GM21529 (cell line): Measurements from ENCODE around the gene HPS6.
A peak's percentile ranks its signal among the peaks of the same experiment; 100 is the strongest.
"Not testable (repeated sequence)": the region's sequence is repeated elsewhere in the genome, so short reads cannot be mapped to it uniquely, and the experiment has no call there.

Source experiments
- ATAC-seq: cut with Tn5 transposase; IDR thresholded peaks from one replicate; pipeline ENCODE4 v1.9.1; 2021; ENCODE audit not compliant: unreplicated experiment

Gene HPS6

GRCh38 chr10:102064868-102065560 is at the start of gene HPS6:
Gene HPS6, plus strand, starts transcription at chr10:102065349. Its CDS starts 126 bp downstream, at chr10:102065475.
- peak; percentile 98 for ATAC-seq

- no peak for ATAC-seq
Observed at GRCh38 chr10:102016416-102016815, 48.7 kb upstream of the HPS6 start.

- no peak for ATAC-seq
Observed at GRCh38 chr10:102017295-102017694, 47.9 kb upstream of the HPS6 start.

GRCh38 chr10:102020938-102021337 is 44.2 kb upstream of the HPS6 start:
- no peak for ATAC-seq

DNA sequence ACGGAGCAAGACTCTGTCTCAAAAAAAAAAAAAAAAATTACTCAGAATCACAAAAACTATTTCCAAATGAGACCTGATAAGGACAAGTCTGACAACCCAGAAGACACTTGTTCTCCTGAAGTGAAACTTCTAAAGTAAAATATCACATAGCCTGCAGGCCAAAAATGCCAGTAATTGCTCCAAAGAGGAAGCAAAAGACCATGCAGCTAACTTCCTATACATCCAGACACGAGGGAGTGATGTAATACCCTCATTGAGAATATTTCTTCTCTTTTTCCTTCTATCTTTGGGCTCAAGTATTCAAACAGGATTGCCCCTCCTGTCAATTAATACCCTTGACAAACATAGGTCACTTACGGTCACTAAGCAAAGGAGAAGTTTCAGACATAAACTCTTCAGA is 40.4 kb upstream of the HPS6 start:
- no peak for ATAC-seq

- ATAC-seq, result no peak
Observed at GRCh38 chr10:102027261-102027660, 37.9 kb upstream of the HPS6 start.

DNA sequence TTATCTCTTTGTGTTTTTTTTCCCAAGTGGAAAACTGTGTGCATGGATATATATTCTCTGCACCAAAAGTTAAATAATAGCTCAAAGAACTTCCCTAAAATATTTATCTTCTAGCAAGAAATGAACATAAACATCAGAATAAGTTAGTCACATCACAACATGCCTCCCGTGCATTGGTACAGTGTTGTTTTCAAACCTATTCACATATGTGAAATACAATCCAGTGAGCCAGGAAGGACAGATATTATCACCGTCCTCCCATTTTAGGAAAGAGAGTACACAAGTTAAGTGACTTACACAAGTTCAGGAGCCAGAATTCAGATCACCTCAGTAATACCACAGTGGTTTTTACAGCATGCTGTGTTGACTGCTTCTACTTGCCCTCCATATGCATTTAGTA is 31.4 kb upstream of the HPS6 start:
- ATAC-seq, result no peak

GRCh38 chr10:102035807-102036206 is 29.3 kb upstream of the HPS6 start:
- not testable (repeated sequence) for ATAC-seq

DNA sequence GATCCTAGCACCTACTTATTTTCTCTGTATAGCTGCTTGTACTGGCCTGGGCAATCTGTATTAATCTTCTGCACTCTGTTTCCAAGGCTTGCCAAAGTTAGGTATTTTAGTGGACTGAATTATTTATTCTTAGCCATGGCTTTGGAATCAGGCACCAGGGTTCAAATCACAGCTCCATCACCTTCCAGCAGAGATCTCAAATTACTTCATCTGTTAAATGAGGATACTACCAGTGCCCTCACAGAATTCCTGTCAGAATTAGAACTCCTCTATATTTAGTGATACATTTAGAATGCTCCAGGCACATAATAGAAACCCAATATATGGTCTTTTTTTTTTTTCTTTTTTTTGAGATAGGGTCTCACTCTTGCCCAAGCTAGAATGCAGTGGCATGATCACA is 26.7 kb upstream of the HPS6 start:
- ATAC-seq, result no peak

DNA sequence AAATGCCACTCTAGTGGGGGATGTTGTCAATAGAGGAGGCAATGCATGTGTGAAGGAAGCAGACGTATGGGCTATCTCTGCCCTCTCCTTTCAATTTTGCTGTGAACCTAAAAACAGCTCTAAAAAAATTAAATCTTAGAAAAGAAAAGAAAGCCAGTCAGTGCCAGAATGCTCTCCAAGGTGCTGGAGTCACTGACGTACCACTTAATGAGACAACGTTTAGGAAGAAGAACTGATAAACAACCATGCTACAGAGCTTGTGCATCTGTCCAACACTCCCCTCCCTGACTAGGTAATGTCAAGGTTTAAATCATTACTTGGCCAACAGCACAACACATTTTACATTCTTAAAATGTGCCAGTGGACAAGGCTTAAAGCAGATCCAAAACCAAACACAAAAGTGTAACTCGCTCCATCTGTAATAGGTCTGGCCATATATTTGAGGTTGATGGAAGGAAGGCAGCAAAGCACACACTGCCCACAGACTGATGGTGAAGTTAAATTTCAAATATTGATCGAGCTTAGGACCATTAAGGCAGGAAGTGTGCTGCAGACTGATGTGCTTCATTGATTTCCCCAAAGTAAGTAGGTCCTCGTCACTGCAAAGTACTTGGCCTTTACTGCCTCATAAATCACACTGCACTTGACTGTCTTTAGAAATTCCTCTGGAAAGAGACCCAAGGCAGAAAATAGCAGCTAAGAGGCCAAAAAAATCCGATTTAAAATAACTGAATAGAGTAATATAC is 24.7 kb upstream of the HPS6 start:
- no peak for ATAC-seq

DNA sequence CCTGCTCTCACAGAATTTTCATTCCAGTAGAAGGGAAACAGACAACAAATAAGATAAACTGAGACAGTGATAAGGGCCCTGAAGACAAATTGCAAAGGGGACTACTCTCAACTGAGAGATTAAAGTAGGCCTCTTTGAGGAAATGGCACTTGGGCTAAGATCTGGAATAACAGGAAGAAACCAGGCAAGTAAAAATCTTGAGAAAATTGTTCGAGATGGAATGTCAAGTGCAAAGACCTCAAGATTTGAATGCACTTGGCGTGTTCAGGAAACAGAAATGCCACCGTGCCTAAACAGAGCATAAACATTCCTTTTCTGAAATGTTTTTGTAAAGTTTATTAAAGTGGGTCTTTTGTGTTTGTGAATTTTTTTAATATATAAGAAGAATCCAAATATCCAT is 19.9 kb upstream of the HPS6 start:
- ATAC-seq, result no peak

DNA sequence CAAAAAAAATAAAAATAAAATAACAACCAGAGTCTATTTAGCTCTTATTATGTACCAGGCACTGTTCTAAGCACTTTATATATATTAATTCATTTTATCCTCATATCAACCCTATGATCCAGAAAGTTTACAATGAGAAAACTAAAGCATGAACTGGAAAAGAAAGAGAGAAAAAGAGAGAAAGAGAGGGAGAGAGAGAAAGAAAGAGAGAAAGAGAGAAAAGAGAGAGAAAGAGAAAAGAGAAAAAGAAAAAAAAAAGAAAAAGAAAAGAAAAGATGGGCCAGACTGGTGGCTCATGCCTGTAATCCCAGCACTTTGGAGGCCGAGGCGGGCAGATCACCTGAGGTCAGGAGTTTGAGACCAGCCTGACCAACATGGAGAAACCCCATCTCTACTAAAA is 19.1 kb upstream of the HPS6 start:
- ATAC-seq, result no peak

DNA sequence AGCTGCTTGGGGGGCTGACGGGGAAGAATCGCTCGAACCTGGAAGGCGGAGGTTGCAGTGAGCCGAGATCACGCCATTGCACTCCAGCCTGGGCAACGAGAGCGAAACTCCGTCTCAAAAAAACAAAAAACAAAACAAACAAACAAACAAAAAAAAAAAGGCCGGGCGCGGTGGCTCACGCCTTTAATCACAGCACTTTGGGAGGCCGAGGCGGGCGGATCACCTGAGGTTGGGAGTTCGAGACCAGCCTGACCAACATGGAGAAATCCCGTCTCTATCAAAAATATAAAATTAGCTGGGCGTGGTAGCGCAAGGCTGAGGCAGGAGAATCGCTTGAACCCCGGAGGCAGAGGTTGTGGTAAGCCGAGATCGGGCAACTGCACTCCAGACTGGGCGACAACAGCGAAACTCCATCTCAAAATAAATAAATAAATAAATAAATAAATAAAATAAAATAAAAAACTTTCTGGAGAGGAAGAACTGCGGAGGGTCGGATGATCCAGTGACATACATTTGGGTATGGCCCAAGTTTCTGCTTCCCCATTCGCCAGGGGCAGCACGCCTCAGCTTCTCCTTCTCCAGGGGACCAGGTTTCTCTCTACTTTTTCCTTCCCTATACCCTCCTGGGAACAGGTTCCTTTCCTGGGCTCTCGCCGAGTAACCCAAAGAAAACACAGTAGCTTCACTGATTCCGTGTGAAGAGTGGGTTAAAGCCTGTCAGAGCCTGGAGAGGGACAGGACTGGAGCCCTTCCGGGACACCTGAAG is 10.1 kb upstream of the HPS6 start:
- not testable (repeated sequence) for ATAC-seq

DNA sequence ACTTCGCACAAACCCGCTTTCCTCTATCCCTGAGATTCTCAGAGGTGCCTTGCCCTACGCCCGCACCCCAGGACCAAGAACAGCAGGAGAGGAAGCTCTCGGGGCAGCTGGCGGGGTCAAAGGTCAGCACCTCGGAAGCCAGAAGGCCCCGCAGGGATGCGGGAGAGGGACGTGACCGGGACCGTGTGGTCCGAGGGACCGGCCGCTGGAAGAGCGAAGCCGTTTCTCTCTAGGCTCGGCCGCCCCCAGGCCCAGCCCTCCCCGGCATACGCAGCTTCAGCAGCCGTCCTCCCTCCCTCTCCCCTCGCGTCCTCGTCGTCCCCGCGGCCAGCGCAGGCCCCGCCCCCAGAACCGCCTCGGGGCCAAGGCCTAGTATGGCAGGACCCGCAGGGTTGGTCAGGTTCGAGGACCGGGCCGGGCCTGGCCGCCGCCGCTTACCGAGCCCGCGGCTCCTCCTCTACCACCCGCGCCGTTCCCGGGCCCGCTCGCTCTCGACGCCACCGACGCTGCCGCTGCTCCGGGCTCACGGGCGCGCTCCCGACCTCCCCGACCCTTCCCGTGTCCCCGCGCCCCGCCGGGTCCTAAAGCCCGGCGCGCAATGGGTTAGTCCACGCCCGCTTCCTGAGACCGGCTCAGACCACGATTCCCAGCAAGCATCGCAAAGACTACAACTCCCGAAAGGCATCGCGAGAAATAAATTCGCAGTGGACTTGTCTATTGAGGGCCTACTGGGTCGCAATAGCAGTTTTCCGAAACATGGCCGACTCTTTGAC is 9.3 kb upstream of the HPS6 start, which contains the start of gene ARMH3:
Gene ARMH3, minus strand, starts transcription at position 527 of the 773 bp plus-strand sequence. CDS start 16,059 bp downstream, outside the sequence.
- ATAC-seq, result peak; percentile 96

GRCh38 chr10:102059987-102060386 is 5.2 kb upstream of the HPS6 start:
- ATAC-seq, result no peak

DNA sequence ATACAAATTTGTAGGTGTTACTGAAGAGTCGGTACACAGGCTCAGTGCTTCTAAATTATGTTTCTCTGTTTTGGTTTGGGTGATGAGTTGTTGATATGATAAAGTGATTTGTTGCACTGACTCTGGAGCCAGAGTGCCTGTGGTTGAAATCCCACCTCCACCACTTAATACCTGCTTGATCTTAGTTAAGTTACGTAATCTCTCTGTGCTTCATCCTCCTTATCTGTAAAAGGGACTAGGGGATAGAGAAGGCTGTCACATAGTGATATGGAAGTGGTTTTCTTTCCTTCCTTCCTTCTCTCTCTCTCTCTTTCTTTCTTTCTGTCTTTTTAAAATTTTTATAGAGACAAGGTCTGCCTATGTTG is 664 bp upstream of the HPS6 start:
- ATAC-seq, result no peak

- ATAC-seq, result peak; percentile 17
Observed at GRCh38 chr10:102065561-102066398, 631 bp downstream of the HPS6 start.

DNA sequence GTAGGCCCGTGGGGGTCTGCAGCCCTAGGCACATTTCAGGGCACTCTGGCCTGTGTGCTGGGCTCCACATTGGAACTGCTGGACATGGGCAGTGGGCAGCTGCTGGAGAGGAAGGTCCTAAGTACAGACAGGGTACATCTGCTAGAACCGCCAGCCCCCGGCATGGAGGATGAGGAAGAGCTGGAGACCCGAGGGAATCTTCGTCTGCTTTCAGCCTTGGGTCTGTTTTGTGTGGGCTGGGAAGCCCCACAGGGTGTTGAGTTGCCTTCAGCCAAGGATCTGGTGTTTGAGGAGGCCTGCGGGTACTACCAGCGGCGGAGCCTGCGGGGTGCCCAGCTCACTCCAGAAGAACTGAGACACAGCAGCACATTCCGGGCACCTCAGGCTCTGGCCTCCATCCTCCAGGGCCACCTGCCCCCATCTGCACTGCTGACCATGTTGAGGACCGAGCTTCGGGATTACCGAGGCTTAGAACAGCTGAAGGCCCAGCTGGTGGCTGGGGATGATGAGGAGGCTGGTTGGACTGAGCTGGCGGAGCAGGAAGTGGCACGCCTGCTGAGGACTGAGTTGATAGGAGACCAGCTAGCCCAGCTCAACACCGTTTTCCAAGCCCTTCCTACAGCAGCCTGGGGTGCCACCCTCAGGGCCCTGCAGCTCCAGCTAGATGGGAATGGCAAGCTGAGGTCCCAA is 1.4 kb downstream of the HPS6 start:
- no peak for ATAC-seq

- ATAC-seq, result no peak
Observed at GRCh38 chr10:102067091-102067916, 2.2 kb downstream of the HPS6 start.
